ENCODE measurements around the gene RPS27.
"Not testable (repeated sequence)": the region's sequence is repeated elsewhere in the genome, so short reads cannot be mapped to it uniquely, and the experiment has no call there.

RPS27 gene

GRCh38 chr1:153961421-153961820, 29.1 kb upstream of the RPS27 start:
- no peak for DNase-seq (ENCODE audit: low spot score)

GRCh38 chr1:153962088-153963029, 28.2 kb upstream of the RPS27 start:
- peak; percentile 52 for DNase-seq (ENCODE audit: low spot score)

- peak; percentile 94 for DNase-seq (ENCODE audit: low spot score)
Observed at GRCh38 chr1:153963030-153963849, 27.3 kb upstream of the RPS27 start, which contains the start of gene SLC39A1. Gene SLC39A1 (minus strand): TSS chr1:153963537. CDS start chr1:153962715, 822 bp downstream.

- no peak for DNase-seq (ENCODE audit: low spot score)
Observed at GRCh38 chr1:153963850-153964331, 26.7 kb upstream of the RPS27 start.

GRCh38 chr1:153967107-153967999, 23.2 kb upstream of the RPS27 start, which contains the start of gene CREB3L4:
Gene CREB3L4 (plus strand): TSS chr1:153967902. CDS start chr1:153968526, 624 bp downstream.
- DNase-seq (ENCODE audit: low spot score) = peak; percentile 91

GRCh38 chr1:153968000-153968363, 22.6 kb upstream of the RPS27 start:
- no peak for DNase-seq (ENCODE audit: low spot score)

- DNase-seq (ENCODE audit: low spot score) = no peak
Observed at GRCh38 chr1:153968408-153968807, 22.2 kb upstream of the RPS27 start.

GRCh38 chr1:153968972-153969371, 21.6 kb upstream of the RPS27 start:
- no peak for DNase-seq (ENCODE audit: low spot score)

- no peak for DNase-seq (ENCODE audit: low spot score)
Observed at GRCh38 chr1:153970346-153970745, 20.2 kb upstream of the RPS27 start.

- DNase-seq (ENCODE audit: low spot score) = no peak
Observed at GRCh38 chr1:153973071-153973470, 17.5 kb upstream of the RPS27 start.

- no peak for DNase-seq (ENCODE audit: low spot score)
Observed at GRCh38 chr1:153973525-153973924, 17.0 kb upstream of the RPS27 start.

- no peak for DNase-seq (ENCODE audit: low spot score)
Observed at GRCh38 chr1:153976819-153977249, 13.7 kb upstream of the RPS27 start.

- DNase-seq (ENCODE audit: low spot score) = peak; percentile 90
Observed at GRCh38 chr1:153977250-153978240, 13.0 kb upstream of the RPS27 start, which contains the start of gene JTB. Gene JTB (minus strand): TSS chr1:153977674. CDS start chr1:153977252, 422 bp downstream.

GRCh38 chr1:153978274-153978909, 12.2 kb upstream of the RPS27 start:
- no peak for DNase-seq (ENCODE audit: low spot score)

GRCh38 chr1:153979091-153979490, 11.5 kb upstream of the RPS27 start:
- DNase-seq (ENCODE audit: low spot score) = not testable (repeated sequence)

GRCh38 chr1:153981735-153982134, 8.8 kb upstream of the RPS27 start:
- DNase-seq (ENCODE audit: low spot score) = not testable (repeated sequence)

- no peak for DNase-seq (ENCODE audit: low spot score)
Observed at GRCh38 chr1:153984123-153984894, 6.3 kb upstream of the RPS27 start.

GRCh38 chr1:153985341-153985912, 5.1 kb upstream of the RPS27 start:
- DNase-seq (ENCODE audit: low spot score) = peak; percentile 62
